OCI-LY7 (cell line): ENCODE data around the gene SLBP. TPM values are rescaled to one million over a fixed set of nuclear protein-coding genes. Genes with fewer than 3 reads are reported as not detected.

Experiments
- BruUV-seq: library from RNA; stranded (reverse); fragments of 400-500 nt; replicated peaks from 2 replicates; lab custom pipeline; 2021; lab: Mats Ljungman, UMichigan
- CTCF ChIA-PET: fragments of 300-600 bp; sonication (Branson Sonifier 250); formaldehyde crosslinking; loops from one replicate; lab custom pipeline; 2022; ENCODE audit warnings: antibody characterized with exemption; ENCODE audit not compliant: unreplicated experiment; lab: Charles Lee
- POLR2A ChIA-PET: fragments of 300-600 bp; sonication (Branson Sonifier 250); formaldehyde crosslinking; loops from one replicate; lab custom pipeline; 2022; ENCODE audit warnings: antibody characterized with exemption; lab: Charles Lee
- DNase-seq: peaks from one replicate; pipeline ENCODE4 v3.0.0-alpha.2; 2015; ENCODE audit warnings: low spot score
- H2AFZ ChIP-seq: fragments of 200-600 bp; sonication (generic), shearing (Covaris generic); 2 replicates; pipeline ENCODE4 v1.6.1; 2014; ENCODE audit warnings: mild to moderate bottlenecking, antibody characterized with exemption, low read length, moderate library complexity
- H3K27ac ChIP-seq: fragments of 200-600 bp; sonication (generic); 2 replicates; pipeline ENCODE4 v1.5.1; 2014; ENCODE audit warnings: mixed run types, low read depth, mild to moderate bottlenecking, moderate library complexity, low read length, inconsistent platforms; ENCODE audit not compliant: poor library complexity, severe bottlenecking
- H3K36me3 ChIP-seq: fragments of 200-600 bp; sonication (generic); 2 replicates; pipeline ENCODE4 v1.6.1; 2014; ENCODE audit warnings: mild to moderate bottlenecking, antibody characterized with exemption, low read length, moderate library complexity, mixed read lengths; ENCODE audit not compliant: insufficient read depth
- H3K4me1 ChIP-seq: fragments of 200-600 bp; sonication (generic); 2 replicates; pipeline ENCODE4 v1.5.1; 2014; ENCODE audit warnings: mild to moderate bottlenecking, low read length; ENCODE audit not compliant: insufficient read depth, poor library complexity, severe bottlenecking
- H3K4me2 ChIP-seq: fragments of 200-600 bp; sonication (generic); 2 replicates; pipeline ENCODE4 v1.6.1; 2014; ENCODE audit warnings: mild to moderate bottlenecking, low read length
- H3K4me3 ChIP-seq: fragments of 200-600 bp; sonication (generic); 2 replicates; pipeline ENCODE4 v1.5.1; 2014; ENCODE audit warnings: mild to moderate bottlenecking, low read depth, low read length; ENCODE audit not compliant: poor library complexity, severe bottlenecking
- H3K79me2 ChIP-seq: fragments of 200-600 bp; sonication (generic); 2 replicates; pipeline ENCODE4 v1.6.1; 2016; ENCODE audit warnings: low read depth, mild to moderate bottlenecking, low read length, moderate library complexity, mixed read lengths; ENCODE audit not compliant: insufficient read depth
- H3K9me2 ChIP-seq: fragments of 200-600 bp; sonication (generic); 2 replicates; pipeline ENCODE4 v1.6.1; 2016; ENCODE audit warnings: mild to moderate bottlenecking, low read length, mixed read lengths; ENCODE audit not compliant: insufficient read depth
- H3K9me3 ChIP-seq: fragments of 200-600 bp; sonication (generic); 2 replicates; pipeline ENCODE4 v1.6.1; 2014; ENCODE audit warnings: mild to moderate bottlenecking, mixed run types, low read length, mixed read lengths
- H4K20me1 ChIP-seq: fragments of 200-600 bp; sonication (generic); 2 replicates; pipeline ENCODE4 v1.6.1; 2014; ENCODE audit warnings: mild to moderate bottlenecking, antibody characterized with exemption, low read length, moderate library complexity, mixed read lengths; ENCODE audit not compliant: insufficient read depth
- CTCF ChIP-seq: fragments of 200-600 bp; sonication (generic); conservative IDR thresholded peaks from 2 replicates; pipeline ENCODE4 v1.5.1; 2014; ENCODE audit warnings: mild to moderate bottlenecking, antibody characterized with exemption, low read length, moderate library complexity, mixed read lengths
- EZH2phosphoT487 ChIP-seq: fragments of 200-600 bp; sonication (generic); IDR thresholded peaks from 2 replicates; pipeline ENCODE4 v1.6.1; 2018; ENCODE audit warnings: low read depth, borderline replicate concordance, mild to moderate bottlenecking, mixed run types, antibody characterized with exemption, low read length, moderate library complexity, mixed read lengths
- intact Hi-C: fragments of 100-400 bp; cut with micrococcal nuclease; formaldehyde crosslinking; loops from one replicate; pipeline ENCODE4 v1.10.0; 2022; ENCODE audit not compliant: unreplicated experiment
- total RNA-seq, 2 experiments: library from RNA; depleted of rRNA in 1 of 2; stranded (reverse); fragments of >200 nt in 1 of 2; shearing (Covaris generic) in 1 of 2; gene quantifications; 2 replicates each; pipeline ENCODE4 v1.2.3, GENCODE V29; 2014 to 2022

SLBP gene
- total RNA-seq, 2 experiments from 2014 or later: 159 to 196 TPM

GRCh38 chr4:1722551-1723118 is 10.5 kb upstream of the SLBP start:
- no peak for DNase-seq
- Histone ChIP-seq H3K4me3 (peak overlapping the region; percentile 94), H2AFZ (no peak overlapping the region), H3K4me2 (peak overlapping the region; percentile 87), H3K79me2 (peaks cover 67% of the 10 kb centered on the region), H3K36me3 (peaks cover 70% of the 10 kb centered on the region), H3K27ac (peak overlapping the region; percentile 90), H4K20me1 (peaks cover 26% of the 10 kb centered on the region), H3K4me1 (peaks cover 65% of the 10 kb centered on the region), H3K9me2 (no peaks in the 10 kb centered on the region), H3K9me3 (no peaks in the 10 kb centered on the region)
- TF ChIP-seq EZH2phosphoT487: no peak
- no peak for TF ChIP-seq CTCF
- intact Hi-C loops: loop anchor here (1.0 to 5.0 kb wide), 2 partner anchors 10 to 520 kb away; partner anchors contain the start of genes HAUS3, POLN and SLBP
- BruUV-seq: no TSS peak
- ChIA-PET POLR2A (interaction anchor here (0.7 to 1.0 kb wide), 5 partner anchors 8 to 1675 kb away, joined by 3 to 4 read pairs (median 3); no protein-coding TSS in a partner anchor), CTCF (interaction anchor here (0.6 kb wide), 1 partner anchor 14 kb away, joined by 3 read pairs; no protein-coding TSS in a partner anchor)

- ChIA-PET CTCF (interaction anchor here (0.6 kb wide), 1 partner anchor 102 kb away, joined by 3 read pairs; no protein-coding TSS in a partner anchor), POLR2A (interaction anchor here (0.7 to 4.2 kb wide), 5 partner anchors 10 to 758 kb away, joined by 3 to 16 read pairs (median 4); partner anchors contain the start of gene SLBP)
- no peaks in the 10 kb centered on the region for H3K9me2 ChIP-seq
- peaks cover 24% of the 10 kb centered on the region for H4K20me1 ChIP-seq
- H2AFZ ChIP-seq: no peak overlapping the region
- no peaks in the 10 kb centered on the region for H3K9me3 ChIP-seq
- peak overlapping the region; percentile 87 for H3K4me2 ChIP-seq
- intact Hi-C loops: loop anchor here (1.0 to 5.0 kb wide), 3 partner anchors 134 to 520 kb away; partner anchors contain the start of genes HAUS3, LETM1, POLN and UVSSA
- peaks cover 70% of the 10 kb centered on the region for H3K36me3 ChIP-seq
- BruUV-seq: no TSS peak
- peaks cover 61% of the 10 kb centered on the region for H3K79me2 ChIP-seq
- peak; percentile 66 for DNase-seq
- peak overlapping the region; percentile 94 for H3K4me3 ChIP-seq
- peak overlapping the region; percentile 90 for H3K27ac ChIP-seq
- TF ChIP-seq EZH2phosphoT487 (no peak), CTCF (no peak)
- peaks cover 72% of the 10 kb centered on the region for H3K4me1 ChIP-seq
These were observed 9.8 kb upstream of the SLBP start for GRCh38 chr4:1721666-1722550.
